Measurements from ENCODE around the gene FCGBP.

FCGBP gene

GRCh38 chr19:39937094-39937720 is 2.8 kb upstream of the FCGBP start:
- DNase-seq, result peak in 1 of 3 donors; percentile 30
- peaks cover 48% of the 10 kb centered on the region for H3K4me1 ChIP-seq (ENCODE audit: control insufficient read depth, insufficient read depth, low read length, poor library complexity, severe bottlenecking)
- peak overlapping the region; percentile 38 for H3K27ac ChIP-seq (ENCODE audit: insufficient read depth, low read length, poor library complexity, severe bottlenecking)

GRCh38 chr19:39936622-39937021 is 2.2 kb upstream of the FCGBP start:
- Histone ChIP-seq H3K4me3 (ENCODE audit: insufficient read depth, low read depth, low read length, poor library complexity, severe bottlenecking) (no peak overlapping the region), H3K36me3 (ENCODE audit: control insufficient read depth, insufficient read depth, low read length) (no peaks in the 10 kb centered on the region), H3K4me1 (ENCODE audit: control insufficient read depth, insufficient read depth, low read length, poor library complexity, severe bottlenecking) (peaks cover 47% of the 10 kb centered on the region), H3K9me3 (ENCODE audit: control insufficient read depth, low read length) (no peaks in the 10 kb centered on the region), H3K27ac (ENCODE audit: insufficient read depth, low read length, poor library complexity, severe bottlenecking) (no peak overlapping the region), H3K27me3 (replicated peaks; ENCODE audit: control insufficient read depth, insufficient read depth, low read length, poor library complexity, severe bottlenecking) (no peaks in the 10 kb centered on the region)
- no peak for DNase-seq

More at GRCh38 chr19:39937094-39937720, 2.8 kb upstream of the FCGBP start:
- no peaks in the 10 kb centered on the region for H3K9me3 ChIP-seq (ENCODE audit: control insufficient read depth, low read length)
- H3K4me3 ChIP-seq (ENCODE audit: insufficient read depth, low read depth, low read length, poor library complexity, severe bottlenecking), result no peak overlapping the region
- H3K36me3 ChIP-seq (ENCODE audit: control insufficient read depth, insufficient read depth, low read length), result no peaks in the 10 kb centered on the region
- no peaks in the 10 kb centered on the region for H3K27me3 ChIP-seq (replicated peaks; ENCODE audit: control insufficient read depth, insufficient read depth, low read length, poor library complexity, severe bottlenecking)

GRCh38 chr19:39936020-39936419 is 1.6 kb upstream of the FCGBP start:
- Histone ChIP-seq H3K27ac (ENCODE audit: insufficient read depth, low read length, poor library complexity, severe bottlenecking) (peak overlapping the region; percentile 15), H3K27me3 (replicated peaks; ENCODE audit: control insufficient read depth, insufficient read depth, low read length, poor library complexity, severe bottlenecking) (no peaks in the 10 kb centered on the region), H3K9me3 (ENCODE audit: control insufficient read depth, low read length) (no peaks in the 10 kb centered on the region), H3K36me3 (ENCODE audit: control insufficient read depth, insufficient read depth, low read length) (no peaks in the 10 kb centered on the region), H3K4me1 (ENCODE audit: control insufficient read depth, insufficient read depth, low read length, poor library complexity, severe bottlenecking) (peaks cover 42% of the 10 kb centered on the region), H3K4me3 (ENCODE audit: insufficient read depth, low read depth, low read length, poor library complexity, severe bottlenecking) (no peak overlapping the region)
- no peak for DNase-seq

- no peaks in the 10 kb centered on the region for H3K27me3 ChIP-seq (replicated peaks; ENCODE audit: control insufficient read depth, insufficient read depth, low read length, poor library complexity, severe bottlenecking)
- no peak for DNase-seq
- H3K9me3 ChIP-seq (ENCODE audit: control insufficient read depth, low read length), result no peaks in the 10 kb centered on the region
- H3K4me1 ChIP-seq (ENCODE audit: control insufficient read depth, insufficient read depth, low read length, poor library complexity, severe bottlenecking), result peaks cover 36% of the 10 kb centered on the region
- no peak overlapping the region for H3K4me3 ChIP-seq (ENCODE audit: insufficient read depth, low read depth, low read length, poor library complexity, severe bottlenecking)
- peak overlapping the region; percentile 18 for H3K27ac ChIP-seq (ENCODE audit: insufficient read depth, low read length, poor library complexity, severe bottlenecking)
- no peaks in the 10 kb centered on the region for H3K36me3 ChIP-seq (ENCODE audit: control insufficient read depth, insufficient read depth, low read length)
These were observed 879 bp upstream of the FCGBP start for GRCh38 chr19:39935364-39935661.

GRCh38 chr19:39929750-39930149 is 4.7 kb downstream of the FCGBP start:
- no peak overlapping the region for H3K4me3 ChIP-seq (ENCODE audit: insufficient read depth, low read depth, low read length, poor library complexity, severe bottlenecking)
- no peak overlapping the region for H3K27ac ChIP-seq (ENCODE audit: insufficient read depth, low read length, poor library complexity, severe bottlenecking)
- H3K36me3 ChIP-seq (ENCODE audit: control insufficient read depth, insufficient read depth, low read length), result no peaks in the 10 kb centered on the region
- peaks cover 6% of the 10 kb centered on the region for H3K4me1 ChIP-seq (ENCODE audit: control insufficient read depth, insufficient read depth, low read length, poor library complexity, severe bottlenecking)
- no peaks in the 10 kb centered on the region for H3K27me3 ChIP-seq (replicated peaks; ENCODE audit: control insufficient read depth, insufficient read depth, low read length, poor library complexity, severe bottlenecking)
- H3K9me3 ChIP-seq (ENCODE audit: control insufficient read depth, low read length), result no peaks in the 10 kb centered on the region
- no peak for DNase-seq

DNA sequence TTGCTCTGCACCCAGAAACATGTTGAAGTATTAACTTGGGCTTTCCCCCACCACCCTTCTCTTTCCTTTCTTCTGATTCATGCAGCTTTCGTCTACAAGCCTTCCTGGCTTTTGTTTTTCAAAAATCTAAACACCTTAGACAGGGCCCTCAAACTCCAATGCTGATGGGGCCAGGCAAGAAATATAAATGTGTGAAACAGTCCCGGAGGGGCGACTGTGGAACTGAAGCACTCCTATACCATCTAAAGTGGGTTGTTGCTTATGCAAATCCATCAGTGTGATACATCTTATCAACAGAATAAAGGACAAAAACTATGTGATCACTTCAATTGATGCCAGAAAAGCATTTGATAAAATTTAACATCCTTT is 6.1 kb downstream of the FCGBP start:
- no peak for DNase-seq
- H3K9me3 ChIP-seq (ENCODE audit: control insufficient read depth, low read length), result no peaks in the 10 kb centered on the region
- no peaks in the 10 kb centered on the region for H3K36me3 ChIP-seq (ENCODE audit: control insufficient read depth, insufficient read depth, low read length)
- H3K4me1 ChIP-seq (ENCODE audit: control insufficient read depth, insufficient read depth, low read length, poor library complexity, severe bottlenecking), result no peaks in the 10 kb centered on the region
- no peak overlapping the region for H3K27ac ChIP-seq (ENCODE audit: insufficient read depth, low read length, poor library complexity, severe bottlenecking)
- no peak overlapping the region for H3K4me3 ChIP-seq (ENCODE audit: insufficient read depth, low read depth, low read length, poor library complexity, severe bottlenecking)
- no peaks in the 10 kb centered on the region for H3K27me3 ChIP-seq (replicated peaks; ENCODE audit: control insufficient read depth, insufficient read depth, low read length, poor library complexity, severe bottlenecking)

GRCh38 chr19:39927524-39928356 is 6.7 kb downstream of the FCGBP start:
- DNase-seq, result no peak
- no peaks in the 10 kb centered on the region for H3K9me3 ChIP-seq (ENCODE audit: control insufficient read depth, low read length)
- no peaks in the 10 kb centered on the region for H3K4me1 ChIP-seq (ENCODE audit: control insufficient read depth, insufficient read depth, low read length, poor library complexity, severe bottlenecking)
- no peaks in the 10 kb centered on the region for H3K27me3 ChIP-seq (replicated peaks; ENCODE audit: control insufficient read depth, insufficient read depth, low read length, poor library complexity, severe bottlenecking)
- no peaks in the 10 kb centered on the region for H3K36me3 ChIP-seq (ENCODE audit: control insufficient read depth, insufficient read depth, low read length)
- no peak overlapping the region for H3K27ac ChIP-seq (ENCODE audit: insufficient read depth, low read length, poor library complexity, severe bottlenecking)
- H3K4me3 ChIP-seq (ENCODE audit: insufficient read depth, low read depth, low read length, poor library complexity, severe bottlenecking), result no peak overlapping the region

GRCh38 chr19:39927076-39927475 is 7.4 kb downstream of the FCGBP start:
- no peaks in the 10 kb centered on the region for H3K27me3 ChIP-seq (replicated peaks; ENCODE audit: control insufficient read depth, insufficient read depth, low read length, poor library complexity, severe bottlenecking)
- H3K4me3 ChIP-seq (ENCODE audit: insufficient read depth, low read depth, low read length, poor library complexity, severe bottlenecking), result no peak overlapping the region
- DNase-seq, result no peak
- no peaks in the 10 kb centered on the region for H3K9me3 ChIP-seq (ENCODE audit: control insufficient read depth, low read length)
- H3K36me3 ChIP-seq (ENCODE audit: control insufficient read depth, insufficient read depth, low read length), result no peaks in the 10 kb centered on the region
- H3K27ac ChIP-seq (ENCODE audit: insufficient read depth, low read length, poor library complexity, severe bottlenecking), result no peak overlapping the region
- no peaks in the 10 kb centered on the region for H3K4me1 ChIP-seq (ENCODE audit: control insufficient read depth, insufficient read depth, low read length, poor library complexity, severe bottlenecking)

DNA sequence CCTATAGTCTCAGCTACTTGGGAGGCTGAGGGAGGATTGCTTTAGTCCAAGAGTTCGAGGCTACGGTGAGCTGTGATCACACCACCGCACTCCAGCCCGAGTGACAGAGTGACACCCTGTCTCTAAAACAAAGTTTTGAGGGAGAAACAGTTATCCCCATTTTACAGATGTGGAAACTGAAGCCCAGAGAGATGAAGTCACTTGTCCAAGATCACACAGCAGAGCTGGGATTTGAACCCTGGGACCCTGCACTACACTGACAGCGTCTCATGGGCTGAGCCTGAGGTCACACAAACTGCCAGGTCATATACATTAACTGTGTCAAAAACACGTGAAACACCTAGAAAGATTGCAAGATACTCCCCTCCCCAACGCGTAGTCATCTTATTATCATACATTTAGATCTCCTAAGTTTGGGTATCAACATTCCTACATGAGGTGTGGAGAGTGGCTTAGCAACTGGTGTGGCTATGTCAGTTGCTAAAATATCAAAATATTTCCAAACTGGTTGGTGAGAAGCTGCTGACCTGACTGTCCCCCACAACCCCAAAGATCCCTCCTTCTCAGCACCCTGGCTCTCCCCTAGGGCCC is 8.2 kb downstream of the FCGBP start:
- Histone ChIP-seq H3K36me3 (ENCODE audit: control insufficient read depth, insufficient read depth, low read length) (no peaks in the 10 kb centered on the region), H3K4me1 (ENCODE audit: control insufficient read depth, insufficient read depth, low read length, poor library complexity, severe bottlenecking) (no peaks in the 10 kb centered on the region), H3K4me3 (ENCODE audit: insufficient read depth, low read depth, low read length, poor library complexity, severe bottlenecking) (no peak overlapping the region), H3K27ac (ENCODE audit: insufficient read depth, low read length, poor library complexity, severe bottlenecking) (no peak overlapping the region), H3K9me3 (ENCODE audit: control insufficient read depth, low read length) (no peaks in the 10 kb centered on the region), H3K27me3 (replicated peaks; ENCODE audit: control insufficient read depth, insufficient read depth, low read length, poor library complexity, severe bottlenecking) (no peaks in the 10 kb centered on the region)
- DNase-seq, result no peak

DNA sequence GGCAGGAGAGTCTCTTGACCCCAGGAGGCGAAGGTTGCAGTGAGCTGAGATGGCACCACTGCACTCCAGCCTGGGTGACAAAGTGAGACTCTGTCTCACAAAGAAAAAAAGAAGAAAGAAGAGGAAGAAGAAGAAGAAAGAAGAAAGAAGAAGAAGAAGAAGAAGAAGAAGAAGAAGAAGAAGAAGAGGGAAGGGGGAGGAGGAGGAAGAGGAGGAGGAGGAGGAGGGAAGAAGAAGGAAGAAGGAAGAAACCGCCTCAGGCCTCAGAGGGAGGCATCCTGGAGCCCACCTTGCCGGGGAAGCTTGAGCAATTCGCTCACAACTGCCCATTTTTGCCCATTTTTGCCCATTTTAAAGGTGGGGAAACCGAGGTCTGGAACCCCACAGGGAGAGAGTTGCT is 9.5 kb downstream of the FCGBP start:
- DNase-seq, result no peak
- H3K27me3 ChIP-seq (replicated peaks; ENCODE audit: control insufficient read depth, insufficient read depth, low read length, poor library complexity, severe bottlenecking), result no peaks in the 10 kb centered on the region
- no peaks in the 10 kb centered on the region for H3K36me3 ChIP-seq (ENCODE audit: control insufficient read depth, insufficient read depth, low read length)
- no peak overlapping the region for H3K4me3 ChIP-seq (ENCODE audit: insufficient read depth, low read depth, low read length, poor library complexity, severe bottlenecking)
- no peaks in the 10 kb centered on the region for H3K9me3 ChIP-seq (ENCODE audit: control insufficient read depth, low read length)
- no peaks in the 10 kb centered on the region for H3K4me1 ChIP-seq (ENCODE audit: control insufficient read depth, insufficient read depth, low read length, poor library complexity, severe bottlenecking)
- no peak overlapping the region for H3K27ac ChIP-seq (ENCODE audit: insufficient read depth, low read length, poor library complexity, severe bottlenecking)
